Activated naive CD8-positive, alpha-beta T cell treated with anti-CD3 and anti-CD28 coated beads, Interleukin-2, amount 50 U/mL, for 24 hours (primary cell): ENCODE measurements around the gene PRSS22.
A peak's percentile ranks its signal among the peaks of the same experiment; 100 is the strongest.
"Not testable (repeated sequence)": the region's sequence is repeated elsewhere in the genome, so short reads cannot be mapped to it uniquely, and the experiment has no call there.

Source experiments
- ATAC-seq: fragments of 150-1000 bp; cut with Tn5 transposase; one replicate; pipeline ENCODE4 v1.10.0; 2021
- DNase-seq: peaks from one replicate; pipeline ENCODE4 v3.0.0; 2021
- H3K27ac Mint-ChIP-seq: one replicate; pipeline ENCODE4 v1.8.0; 2021; ENCODE audit warnings: mild to moderate bottlenecking, mixed read lengths
- H3K27me3 Mint-ChIP-seq: one replicate; pipeline ENCODE4 v1.8.0; 2021; ENCODE audit warnings: mixed read lengths
- H3K36me3 Mint-ChIP-seq: one replicate; pipeline ENCODE4 v1.8.0; 2021; ENCODE audit warnings: low read depth, mixed read lengths
- H3K4me1 Mint-ChIP-seq: one replicate; pipeline ENCODE4 v1.8.0; 2021; ENCODE audit warnings: mixed read lengths
- H3K4me3 Mint-ChIP-seq: one replicate; pipeline ENCODE4 v1.8.0; 2021; ENCODE audit warnings: mild to moderate bottlenecking, moderate library complexity, mixed read lengths
- H3K9me3 Mint-ChIP-seq: one replicate; pipeline ENCODE4 v1.8.0; 2021; ENCODE audit warnings: mixed read lengths

The PRSS22 gene

GRCh38 chr16:2857451-2858244, at the start of gene PRSS22:
Gene PRSS22, minus strand, starts transcription at chr16:2858170. Its CDS starts 66 bp downstream, at chr16:2858104.
- ATAC-seq = no peak
- peaks cover 16% of the 10 kb centered on the region for H3K27me3 Mint-ChIP-seq
- peaks cover 4% of the 10 kb centered on the region for H3K4me1 Mint-ChIP-seq
- no peak within 1 kb of the TSS for H3K27ac Mint-ChIP-seq
- H3K4me3 Mint-ChIP-seq = peak within 1 kb of the TSS; percentile 61
- no peak for DNase-seq
- peaks cover 10% of the 10 kb centered on the region for H3K9me3 Mint-ChIP-seq
- H3K36me3 Mint-ChIP-seq = peaks cover 3% of the 10 kb centered on the region

GRCh38 chr16:2907084-2907753, 49.2 kb upstream of the PRSS22 start:
- DNase-seq = peak; percentile 38
- not testable (repeated sequence) for H3K27me3 Mint-ChIP-seq, H3K27ac Mint-ChIP-seq, H3K4me3 Mint-ChIP-seq, H3K36me3 Mint-ChIP-seq, H3K9me3 Mint-ChIP-seq, ATAC-seq
- peaks cover 26% of the 10 kb centered on the region for H3K4me1 Mint-ChIP-seq

- no peaks in the 10 kb centered on the region for H3K9me3 Mint-ChIP-seq
- peak overlapping the region; percentile 54 for H3K27ac Mint-ChIP-seq
- H3K27me3 Mint-ChIP-seq = no peaks in the 10 kb centered on the region
- H3K36me3 Mint-ChIP-seq = no peaks in the 10 kb centered on the region
- DNase-seq (no peak), ATAC-seq (no peak)
- peaks cover 21% of the 10 kb centered on the region for H3K4me1 Mint-ChIP-seq
- H3K4me3 Mint-ChIP-seq = peak overlapping the region; percentile 92
Measured at GRCh38 chr16:2905988-2906387, 48.0 kb upstream of the PRSS22 start.

- peak; percentile 99 for DNase-seq
- H3K36me3 Mint-ChIP-seq = no peaks in the 10 kb centered on the region
- peak overlapping the region; percentile 74 for H3K27ac Mint-ChIP-seq
- H3K4me3 Mint-ChIP-seq = peak overlapping the region; percentile 92
- H3K27me3 Mint-ChIP-seq = no peaks in the 10 kb centered on the region
- peaks cover 21% of the 10 kb centered on the region for H3K4me1 Mint-ChIP-seq
- peak; percentile 74 for ATAC-seq
- H3K9me3 Mint-ChIP-seq = no peaks in the 10 kb centered on the region
Measured at GRCh38 chr16:2905241-2905987, 47.4 kb upstream of the PRSS22 start.

- Mint-ChIP-seq H3K4me1 (peaks cover 21% of the 10 kb centered on the region), H3K27me3 (no peaks in the 10 kb centered on the region), H3K36me3 (no peaks in the 10 kb centered on the region), H3K9me3 (no peaks in the 10 kb centered on the region), H3K4me3 (peak overlapping the region; percentile 92), H3K27ac (peak overlapping the region; percentile 74)
- DNase-seq = no peak
- ATAC-seq = no peak
Measured at GRCh38 chr16:2904922-2905240, 46.9 kb upstream of the PRSS22 start.

GRCh38 chr16:2904100-2904921, 46.3 kb upstream of the PRSS22 start:
- Mint-ChIP-seq H3K9me3 (no peaks in the 10 kb centered on the region), H3K36me3 (no peaks in the 10 kb centered on the region), H3K4me1 (peaks cover 21% of the 10 kb centered on the region), H3K27ac (peak overlapping the region; percentile 74), H3K27me3 (no peaks in the 10 kb centered on the region), H3K4me3 (peak overlapping the region; percentile 92)
- DNase-seq (peak; percentile 83), ATAC-seq (peak; percentile 67)

- H3K4me1 Mint-ChIP-seq = peaks cover 21% of the 10 kb centered on the region
- no peak overlapping the region for H3K27ac Mint-ChIP-seq
- no peak overlapping the region for H3K4me3 Mint-ChIP-seq
- no peak for DNase-seq
- no peaks in the 10 kb centered on the region for H3K27me3 Mint-ChIP-seq
- no peak for ATAC-seq
- H3K36me3 Mint-ChIP-seq = no peaks in the 10 kb centered on the region
- H3K9me3 Mint-ChIP-seq = no peaks in the 10 kb centered on the region
Measured at GRCh38 chr16:2902337-2903130, 44.6 kb upstream of the PRSS22 start.

- Mint-ChIP-seq H3K4me3 (no peak overlapping the region), H3K27ac (no peak overlapping the region), H3K36me3 (no peaks in the 10 kb centered on the region), H3K27me3 (no peaks in the 10 kb centered on the region), H3K9me3 (no peaks in the 10 kb centered on the region), H3K4me1 (peaks cover 7% of the 10 kb centered on the region)
- no peak for DNase-seq
- ATAC-seq = no peak
Measured at GRCh38 chr16:2900526-2901075, 42.6 kb upstream of the PRSS22 start.

- no peaks in the 10 kb centered on the region for H3K9me3 Mint-ChIP-seq
- H3K4me3 Mint-ChIP-seq = no peak overlapping the region
- H3K4me1 Mint-ChIP-seq = peaks cover 6% of the 10 kb centered on the region
- no peak overlapping the region for H3K27ac Mint-ChIP-seq
- DNase-seq (no peak), ATAC-seq (no peak)
- no peaks in the 10 kb centered on the region for H3K27me3 Mint-ChIP-seq
- H3K36me3 Mint-ChIP-seq = no peaks in the 10 kb centered on the region
Measured at GRCh38 chr16:2899564-2900072, 41.6 kb upstream of the PRSS22 start.

- no peak for ATAC-seq
- H3K27me3 Mint-ChIP-seq = no peaks in the 10 kb centered on the region
- H3K9me3 Mint-ChIP-seq = no peaks in the 10 kb centered on the region
- H3K4me1 Mint-ChIP-seq = peaks cover 3% of the 10 kb centered on the region
- H3K36me3 Mint-ChIP-seq = no peaks in the 10 kb centered on the region
- no peak for DNase-seq
- no peak overlapping the region for H3K27ac Mint-ChIP-seq
- no peak overlapping the region for H3K4me3 Mint-ChIP-seq
Measured at GRCh38 chr16:2898831-2899563, 41.0 kb upstream of the PRSS22 start.

GRCh38 chr16:2897110-2897509, 39.1 kb upstream of the PRSS22 start:
- H3K4me3 Mint-ChIP-seq = no peak overlapping the region
- H3K4me1 Mint-ChIP-seq = no peaks in the 10 kb centered on the region
- no peaks in the 10 kb centered on the region for H3K27me3 Mint-ChIP-seq
- no peak for DNase-seq
- ATAC-seq = peak; percentile 72
- H3K9me3 Mint-ChIP-seq = no peaks in the 10 kb centered on the region
- H3K36me3 Mint-ChIP-seq = no peaks in the 10 kb centered on the region
- no peak overlapping the region for H3K27ac Mint-ChIP-seq

GRCh38 chr16:2896480-2897010, 38.6 kb upstream of the PRSS22 start:
- no peak for DNase-seq
- Mint-ChIP-seq H3K27ac (no peak overlapping the region), H3K27me3 (no peaks in the 10 kb centered on the region), H3K4me3 (no peak overlapping the region), H3K36me3 (no peaks in the 10 kb centered on the region), H3K9me3 (no peaks in the 10 kb centered on the region), H3K4me1 (no peaks in the 10 kb centered on the region)
- no peak for ATAC-seq
